Right atrium auricular region (tissue), 2 donors: ENCODE results near the gene GALNT15. TPM values are rescaled to one million over a fixed set of nuclear protein-coding genes. Genes with fewer than 3 reads are reported as not detected.

Source experiments
- DNase-seq: peaks from one replicate; pipeline ENCODE4 v3.0.0-alpha.2; 2019; ENCODE audit warnings: low spot score
- H3K27ac ChIP-seq, 2 donors: fragments of 200-600 bp; sonication (generic); 1 replicate in 1 of 2; 2 replicates in 1 of 2; pipeline ENCODE4 v1.5.1; 2016 to 2019
- H3K27me3 ChIP-seq, 2 donors: fragments of 200-600 bp; sonication (generic); one replicate each; pipeline versions ENCODE4 v1.5.1 to v1.6.0; 2017 to 2019
- H3K36me3 ChIP-seq: fragments of 200-600 bp; sonication (generic); one replicate; pipeline ENCODE4 v1.5.1; 2016
- H3K4me1 ChIP-seq, 2 donors: fragments of 200-600 bp; sonication (generic); one replicate each; pipeline versions ENCODE4 v1.5.1 to v1.6.0; 2017 to 2019
- H3K4me3 ChIP-seq, 2 donors: fragments of 200-600 bp; sonication (generic); 1 replicate in 1 of 2; 2 replicates in 1 of 2; pipeline ENCODE4 v1.5.1; 2017 to 2019; ENCODE audit warnings: mild to moderate bottlenecking in 1 of 2, moderate library complexity in 1 of 2
- H3K9me3 ChIP-seq, 2 donors: fragments of 200-600 bp; sonication (generic); one replicate each; pipeline ENCODE4 v1.5.1; 2019
- total RNA-seq, 2 donors: library from RNA; depleted of rRNA; stranded (reverse); fragments of >200 nt; gene quantifications; one replicate each; pipeline ENCODE4 v1.1.0, GENCODE V29; 2016
- TF ChIP-seq, protein P1 (sequence below), 2 donors: fragments of 200-600 bp; sonication (generic); IDR thresholded peaks; one replicate each; pipeline ENCODE4 v1.5.1; 2019; ENCODE audit warnings: antibody characterized with exemption in 2 of 2

The GALNT15 gene
- total RNA-seq, 2 donors from 2014 or later, result 21.7 to 83.1 TPM

DNA sequence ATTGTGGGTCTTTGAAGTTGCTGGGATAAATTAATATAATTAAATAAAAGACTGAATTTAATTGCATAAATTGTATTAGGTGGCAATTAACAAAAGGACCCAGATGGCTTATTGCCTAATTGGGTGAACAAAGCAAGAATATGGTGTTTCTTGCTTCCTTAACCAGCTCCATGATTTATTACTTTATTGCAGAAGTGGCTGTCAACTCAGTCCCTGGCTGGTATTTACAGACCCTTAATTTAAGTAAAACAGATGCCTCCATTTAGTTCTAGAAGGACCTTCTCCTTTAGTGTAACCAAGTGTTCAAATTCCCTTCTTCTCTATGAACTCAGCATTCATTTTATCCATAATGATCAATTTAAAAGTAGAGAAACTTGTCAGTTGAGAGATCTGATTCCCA is 55.2 kb downstream of the GALNT15 start:
- Histone ChIP-seq H3K9me3 (no peaks in the 10 kb centered on the region), H3K36me3 (peaks cover 7% of the 10 kb centered on the region), H3K4me3 (no peak overlapping the region), H3K27me3 (no peaks in the 10 kb centered on the region), H3K4me1 (no peaks in the 10 kb centered on the region), H3K27ac (no peak overlapping the region)
- TF ChIP-seq, protein P1, sequence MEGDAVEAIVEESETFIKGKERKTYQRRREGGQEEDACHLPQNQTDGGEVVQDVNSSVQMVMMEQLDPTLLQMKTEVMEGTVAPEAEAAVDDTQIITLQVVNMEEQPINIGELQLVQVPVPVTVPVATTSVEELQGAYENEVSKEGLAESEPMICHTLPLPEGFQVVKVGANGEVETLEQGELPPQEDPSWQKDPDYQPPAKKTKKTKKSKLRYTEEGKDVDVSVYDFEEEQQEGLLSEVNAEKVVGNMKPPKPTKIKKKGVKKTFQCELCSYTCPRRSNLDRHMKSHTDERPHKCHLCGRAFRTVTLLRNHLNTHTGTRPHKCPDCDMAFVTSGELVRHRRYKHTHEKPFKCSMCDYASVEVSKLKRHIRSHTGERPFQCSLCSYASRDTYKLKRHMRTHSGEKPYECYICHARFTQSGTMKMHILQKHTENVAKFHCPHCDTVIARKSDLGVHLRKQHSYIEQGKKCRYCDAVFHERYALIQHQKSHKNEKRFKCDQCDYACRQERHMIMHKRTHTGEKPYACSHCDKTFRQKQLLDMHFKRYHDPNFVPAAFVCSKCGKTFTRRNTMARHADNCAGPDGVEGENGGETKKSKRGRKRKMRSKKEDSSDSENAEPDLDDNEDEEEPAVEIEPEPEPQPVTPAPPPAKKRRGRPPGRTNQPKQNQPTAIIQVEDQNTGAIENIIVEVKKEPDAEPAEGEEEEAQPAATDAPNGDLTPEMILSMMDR (IDR thresholded peaks at IDR 0.05), result no peak
- no peak for DNase-seq

DNA sequence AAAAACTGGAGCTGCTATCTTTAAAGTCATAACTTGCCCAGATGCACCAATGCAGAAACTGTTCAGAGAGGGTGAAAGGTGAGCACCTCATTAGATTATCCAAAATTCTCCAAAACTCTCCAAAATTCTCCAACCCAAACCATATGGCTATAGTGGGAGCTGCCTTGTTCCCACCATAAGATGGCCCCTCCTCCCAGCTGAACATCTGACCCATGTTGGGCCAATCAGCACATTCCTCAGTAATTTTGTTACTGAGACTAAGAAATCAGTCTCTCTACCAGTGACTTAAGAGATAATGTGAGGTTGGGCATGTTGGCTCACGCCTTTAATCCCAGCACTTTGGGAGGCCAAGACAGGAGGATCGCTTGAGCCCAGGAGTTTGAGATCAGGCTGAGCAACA is 57.5 kb downstream of the GALNT15 start:
- Histone ChIP-seq H3K4me1 (peaks cover 0 to 4% of the 10 kb centered on the region in 2 donors), H3K27ac (no peak overlapping the region), H3K27me3 (no peaks in the 10 kb centered on the region), H3K4me3 (no peak overlapping the region), H3K9me3 (no peaks in the 10 kb centered on the region), H3K36me3 (peaks cover 7% of the 10 kb centered on the region)
- TF ChIP-seq, protein P1 (IDR thresholded peaks at IDR 0.05), result no peak
- no peak for DNase-seq

GRCh38 chr3:16233806-16234205 is 59.3 kb downstream of the GALNT15 start:
- no peak overlapping the region for H3K4me3 ChIP-seq
- no peaks in the 10 kb centered on the region for H3K27me3 ChIP-seq
- no peaks in the 10 kb centered on the region for H3K9me3 ChIP-seq
- no peak overlapping the region for H3K27ac ChIP-seq
- no peaks in the 10 kb centered on the region for H3K36me3 ChIP-seq
- TF ChIP-seq, protein P1 (IDR thresholded peaks at IDR 0.05), result no peak
- peaks cover 0 to 13% of the 10 kb centered on the region in 2 donors for H3K4me1 ChIP-seq
- no peak for DNase-seq

- H3K36me3 ChIP-seq, result no peaks in the 10 kb centered on the region
- H3K9me3 ChIP-seq, result no peaks in the 10 kb centered on the region
- TF ChIP-seq, protein P1 (IDR thresholded peaks at IDR 0.05), result no peak
- H3K4me1 ChIP-seq, result peaks cover 0 to 17% of the 10 kb centered on the region in 2 donors
- no peak for DNase-seq
- no peak overlapping the region for H3K27ac ChIP-seq
- H3K4me3 ChIP-seq, result no peak overlapping the region
- no peaks in the 10 kb centered on the region for H3K27me3 ChIP-seq
These were observed 59.8 kb downstream of the GALNT15 start for GRCh38 chr3:16234281-16234680.

GRCh38 chr3:16236030-16236639 is 61.7 kb downstream of the GALNT15 start:
- no peak for DNase-seq
- Histone ChIP-seq H3K27ac (no peak overlapping the region), H3K9me3 (no peaks in the 10 kb centered on the region)

More at GRCh38 chr3:16236030-16236639, 61.7 kb downstream of the GALNT15 start:
- TF ChIP-seq, protein P1 (IDR thresholded peaks at IDR 0.05), result no peak
- Histone ChIP-seq H3K27me3 (no peaks in the 10 kb centered on the region), H3K4me1 (peaks cover 0 to 26% of the 10 kb centered on the region in 2 donors), H3K36me3 (no peaks in the 10 kb centered on the region), H3K4me3 (no peak overlapping the region)
